DOHH2 (cell line): Measurements from ENCODE around the gene P2RY11.
A peak's percentile ranks its signal among the peaks of the same experiment; 100 is the strongest.

Experiments used
- H3F3A ChIP-seq: fragments of 200-600 bp; sonication (generic), shearing (Covaris generic); 2 replicates; pipeline ENCODE4 v1.6.0; 2016; ENCODE audit warnings: antibody characterized with exemption, mild to moderate bottlenecking; ENCODE audit not compliant: control insufficient read depth, insufficient read depth
- H3K27ac ChIP-seq: fragments of 200-600 bp; sonication (generic); 2 replicates; pipeline ENCODE4 v1.5.1; 2014; ENCODE audit warnings: low read depth, mild to moderate bottlenecking, low read length, moderate library complexity
- H3K27me3 ChIP-seq: fragments of 200-600 bp; sonication (generic); 2 replicates; pipeline ENCODE4 v1.6.1; 2014; ENCODE audit warnings: mild to moderate bottlenecking, low read length, mixed read lengths; ENCODE audit not compliant: control insufficient read depth
- H3K36me3 ChIP-seq: fragments of 200-600 bp; sonication (generic); 2 replicates; pipeline ENCODE4 v1.6.1; 2014; ENCODE audit warnings: mild to moderate bottlenecking, low read length, moderate library complexity, mixed read lengths; ENCODE audit not compliant: control insufficient read depth
- H3K4me1 ChIP-seq: fragments of 200-600 bp; sonication (generic); 2 replicates; pipeline ENCODE4 v1.6.1; 2014; ENCODE audit warnings: mild to moderate bottlenecking, low read length, mixed read lengths; ENCODE audit not compliant: control insufficient read depth
- H3K4me2 ChIP-seq: fragments of 200-600 bp; sonication (generic); 2 replicates; pipeline ENCODE4 v1.6.0; 2014; ENCODE audit warnings: mild to moderate bottlenecking, low read length, moderate library complexity
- H3K4me3 ChIP-seq: fragments of 200-600 bp; sonication (generic); 2 replicates; pipeline ENCODE4 v1.5.1; 2014; ENCODE audit warnings: mild to moderate bottlenecking, low read length, mixed read lengths
- H3K79me2 ChIP-seq: fragments of 200-600 bp; sonication (generic); 2 replicates; pipeline ENCODE4 v1.6.1; 2014; ENCODE audit warnings: mild to moderate bottlenecking, low read length, mixed read lengths; ENCODE audit not compliant: control insufficient read depth
- H3K9me2 ChIP-seq: fragments of 200-600 bp; sonication (generic); replicated peaks from 2 replicates; pipeline ENCODE4 v1.6.1; 2014; ENCODE audit warnings: mild to moderate bottlenecking, low read length, mixed read lengths; ENCODE audit not compliant: control insufficient read depth
- H3K9me3 ChIP-seq: fragments of 200-600 bp; sonication (generic); 2 replicates; pipeline ENCODE4 v1.6.1; 2014; ENCODE audit warnings: antibody characterized with exemption, low read length, mixed read lengths; ENCODE audit not compliant: control insufficient read depth, insufficient read depth
- H4K20me1 ChIP-seq: fragments of 200-600 bp; sonication (generic); 2 replicates; pipeline ENCODE4 v1.6.0; 2014; ENCODE audit warnings: low read depth, mild to moderate bottlenecking, antibody characterized with exemption, low read length, moderate library complexity; ENCODE audit not compliant: control insufficient read depth, insufficient read depth
- CTCF ChIP-seq: fragments of 200-600 bp; sonication (generic); IDR thresholded peaks from one replicate; pipeline ENCODE4 v1.5.1; 2014; ENCODE audit warnings: antibody characterized with exemption, mild to moderate bottlenecking, low read depth, low read length; ENCODE audit not compliant: poor library complexity, severe bottlenecking
- EZH2phosphoT487 ChIP-seq: fragments of 200-600 bp; sonication (generic); IDR thresholded peaks from 2 replicates; pipeline ENCODE4 v1.6.1; 2017; ENCODE audit warnings: borderline replicate concordance, mild to moderate bottlenecking, antibody characterized with exemption, low read length, moderate library complexity, mixed read lengths

The P2RY11 gene

GRCh38 chr19:10087296-10088061 lies 24.0 kb upstream of the P2RY11 start:
- peak overlapping the region; percentile 98 for H3K4me3 ChIP-seq

GRCh38 chr19:10088949-10089554 lies 22.4 kb upstream of the P2RY11 start:
- Histone ChIP-seq H3K4me1 (peaks cover 34% of the 10 kb centered on the region), H3K36me3 (peaks cover 15% of the 10 kb centered on the region), H3F3A (peaks cover 5% of the 10 kb centered on the region), H3K79me2 (peaks cover 5% of the 10 kb centered on the region; the same call in 1 of the 2 replicates), H4K20me1 (no peaks in the 10 kb centered on the region), H3K9me2 (no peaks in the 10 kb centered on the region), H3K9me3 (no peaks in the 10 kb centered on the region), H3K4me2 (no peak overlapping the region), H3K27me3 (no peaks in the 10 kb centered on the region), H3K27ac (no peak overlapping the region), H3K4me3 (no peak overlapping the region)
- TF ChIP-seq CTCF: no peak
- no peak for TF ChIP-seq EZH2phosphoT487

More at GRCh38 chr19:10087296-10088061, 24.0 kb upstream of the P2RY11 start:
- peaks cover 5% of the 10 kb centered on the region; the same call in 1 of the 2 replicates for H3K79me2 ChIP-seq
- H3K9me3 ChIP-seq: no peaks in the 10 kb centered on the region
- H3K27ac ChIP-seq: no peak overlapping the region
- peaks cover 5% of the 10 kb centered on the region for H3F3A ChIP-seq
- peaks cover 31% of the 10 kb centered on the region for H3K4me1 ChIP-seq
- H3K9me2 ChIP-seq: no peaks in the 10 kb centered on the region
- peaks cover 4% of the 10 kb centered on the region for H3K36me3 ChIP-seq
- no peaks in the 10 kb centered on the region for H3K27me3 ChIP-seq
- no peak for TF ChIP-seq CTCF
- TF ChIP-seq EZH2phosphoT487: no peak
- peak overlapping the region; percentile 100 for H3K4me2 ChIP-seq
- H4K20me1 ChIP-seq: no peaks in the 10 kb centered on the region

- H3K36me3 ChIP-seq: peaks cover 15% of the 10 kb centered on the region
- H3F3A ChIP-seq: peaks cover 5% of the 10 kb centered on the region
- H3K4me2 ChIP-seq: no peak overlapping the region
- no peaks in the 10 kb centered on the region for H4K20me1 ChIP-seq
- H3K27ac ChIP-seq: no peak overlapping the region
- H3K9me3 ChIP-seq: no peaks in the 10 kb centered on the region
- H3K4me3 ChIP-seq: no peak overlapping the region
- no peak for TF ChIP-seq CTCF
- no peak for TF ChIP-seq EZH2phosphoT487
- H3K79me2 ChIP-seq: peaks cover 5% of the 10 kb centered on the region; the same call in 1 of the 2 replicates
- peaks cover 34% of the 10 kb centered on the region for H3K4me1 ChIP-seq
- no peaks in the 10 kb centered on the region for H3K27me3 ChIP-seq
- no peaks in the 10 kb centered on the region for H3K9me2 ChIP-seq
These were observed 21.6 kb upstream of the P2RY11 start for GRCh38 chr19:10089801-10090375.
